Suprapubic skin (tissue), 4 donors: ENCODE results near the gene PAQR5.

ENCODE experiments used
- CTCF ChIP-seq, 2 donors: fragments of 200-600 bp in 1 of 2; fragments of 450-650 bp in 1 of 2; sonication (generic) in 1 of 2; IDR thresholded peaks; one replicate each; pipeline ENCODE4 v1.5.1; 2016 to 2019; ENCODE audit warnings: antibody characterized with exemption in 2 of 2, mild to moderate bottlenecking in 1 of 2, moderate library complexity in 1 of 2
- POLR2A ChIP-seq, 2 donors: fragments of 450-650 bp; IDR thresholded peaks; one replicate each; pipeline ENCODE4 v1.6.1; 2017; ENCODE audit warnings: antibody characterized with exemption in 2 of 2, mild to moderate bottlenecking in 2 of 2, moderate library complexity in 2 of 2
- POLR2AphosphoS5 ChIP-seq, 3 donors: sonication (generic); formaldehyde crosslinking; IDR thresholded peaks; one replicate each; pipeline ENCODE4 v1.6.1; 2017; ENCODE audit warnings: antibody characterized with exemption in 3 of 3

- TF ChIP-seq CTCF (IDR thresholded peaks at IDR 0.05) (no peak), POLR2A (IDR thresholded peaks at IDR 0.05) (no peak), POLR2AphosphoS5 (IDR thresholded peaks at IDR 0.05) (no peak)
These were observed 106.4 kb downstream of the PAQR5 start for GRCh38 chr15:69405110-69405509.
